WERI-Rb-1 (cell line): ENCODE results near the gene KPNA5.
"Not testable (repeated sequence)": the region's sequence is repeated elsewhere in the genome, so short reads cannot be mapped to it uniquely, and the experiment has no call there.

Source experiments
- DNase-seq: peaks from one replicate; pipeline ENCODE4 v3.0.0-alpha.2; 2020
- H3K27ac ChIP-seq: fragments of 250-450 bp; sonication (Bioruptor Pico); 2 replicates; pipeline ENCODE4 v1.5.1; 2020; ENCODE audit warnings: mild to moderate bottlenecking, moderate library complexity
- H3K27me3 ChIP-seq: fragments of 250-450 bp; sonication (Bioruptor Pico); 2 replicates; pipeline ENCODE4 v1.5.1; 2021; ENCODE audit warnings: mild to moderate bottlenecking, low read depth, moderate library complexity; ENCODE audit not compliant: insufficient read depth, severe bottlenecking
- H3K36me3 ChIP-seq: fragments of 250-450 bp; sonication (Bioruptor Pico); 2 replicates; pipeline ENCODE4 v1.5.1; 2020; ENCODE audit warnings: mild to moderate bottlenecking, moderate library complexity
- H3K4me3 ChIP-seq: 2 replicates; pipeline ENCODE4 v1.5.1; 2011; ENCODE audit warnings: low read depth, mild to moderate bottlenecking, control low read depth, low read length
- H3K9me3 ChIP-seq: fragments of 250-450 bp; sonication (Bioruptor Pico); 2 replicates; pipeline ENCODE4 v1.5.1; 2021; ENCODE audit warnings: mild to moderate bottlenecking, moderate library complexity; ENCODE audit not compliant: severe bottlenecking
- CTCF ChIP-seq: IDR thresholded peaks from 2 replicates; pipeline ENCODE4 v1.5.1; 2011; ENCODE audit warnings: low read depth, mild to moderate bottlenecking, control low read depth, inconsistent platforms, low read length

The KPNA5 gene

DNA sequence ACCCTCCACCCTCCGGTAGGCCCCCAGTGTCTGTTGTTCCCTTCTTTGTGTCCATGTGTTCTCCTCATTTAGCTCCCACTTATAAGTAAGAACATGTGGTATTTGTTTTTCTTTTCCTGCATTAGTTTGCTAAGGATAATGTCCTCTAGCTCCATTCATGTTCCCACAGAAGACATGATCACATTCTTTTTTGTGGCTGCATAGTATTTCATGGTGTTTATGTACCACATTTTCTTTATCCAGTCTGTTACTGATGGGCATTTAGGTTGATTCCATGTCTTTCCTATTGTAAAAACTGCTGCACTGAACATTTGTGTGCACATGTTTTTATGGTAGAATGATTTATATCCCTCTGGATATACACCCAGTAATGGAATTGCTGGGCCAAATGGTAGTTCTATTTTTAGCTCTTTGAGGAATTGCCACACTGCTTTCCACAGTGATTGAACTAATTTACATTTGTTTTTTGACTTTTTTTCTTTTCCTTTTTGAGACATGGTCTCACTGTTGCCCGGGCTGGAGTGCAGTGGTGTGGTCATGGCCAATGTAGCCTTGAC lies 4.5 kb downstream of the KPNA5 start:
- TF ChIP-seq CTCF = no peak
- Histone ChIP-seq H3K36me3 (peaks cover 8% of the 10 kb centered on the region), H3K27ac (no peak overlapping the region), H3K9me3 (no peaks in the 10 kb centered on the region), H3K27me3 (no peaks in the 10 kb centered on the region), H3K4me3 (no peak overlapping the region)
- DNase-seq = no peak

- not testable (repeated sequence) for H3K9me3 ChIP-seq, DNase-seq, H3K27me3 ChIP-seq
Observed at GRCh38 chr6:116686475-116687101, 5.6 kb downstream of the KPNA5 start.

GRCh38 chr6:116691154-116691553 lies 10.1 kb downstream of the KPNA5 start:
- DNase-seq = no peak
- H3K27me3 ChIP-seq = no peaks in the 10 kb centered on the region
- no peak for TF ChIP-seq CTCF
- peaks cover 24% of the 10 kb centered on the region for H3K36me3 ChIP-seq
- no peak overlapping the region for H3K4me3 ChIP-seq
- no peaks in the 10 kb centered on the region for H3K9me3 ChIP-seq
- H3K27ac ChIP-seq = no peak overlapping the region

More at GRCh38 chr6:116686475-116687101, 5.6 kb downstream of the KPNA5 start:
- H3K4me3 ChIP-seq, H3K27ac ChIP-seq: not testable (repeated sequence)
- peaks cover 15% of the 10 kb centered on the region for H3K36me3 ChIP-seq

DNA sequence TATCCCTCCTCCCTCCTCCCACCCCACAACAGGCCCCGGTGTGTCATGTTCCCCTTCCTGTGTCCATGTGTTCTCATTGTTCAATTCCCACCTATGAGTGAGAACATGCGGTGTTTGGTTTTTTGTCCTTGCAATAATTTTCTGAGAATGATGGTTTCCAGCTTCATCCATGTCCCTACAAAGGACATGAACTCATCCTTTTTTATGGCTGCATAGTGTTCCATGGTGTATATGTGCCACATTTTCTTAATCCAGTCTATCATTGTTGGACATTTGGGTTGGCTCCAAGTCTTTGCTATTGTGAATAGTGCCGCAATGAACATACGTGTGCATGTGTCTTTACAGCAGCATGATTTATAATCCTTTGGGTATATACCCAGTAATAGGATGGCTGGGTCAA lies 11.9 kb downstream of the KPNA5 start:
- not testable (repeated sequence) for H3K4me3 ChIP-seq, H3K27me3 ChIP-seq

DNA sequence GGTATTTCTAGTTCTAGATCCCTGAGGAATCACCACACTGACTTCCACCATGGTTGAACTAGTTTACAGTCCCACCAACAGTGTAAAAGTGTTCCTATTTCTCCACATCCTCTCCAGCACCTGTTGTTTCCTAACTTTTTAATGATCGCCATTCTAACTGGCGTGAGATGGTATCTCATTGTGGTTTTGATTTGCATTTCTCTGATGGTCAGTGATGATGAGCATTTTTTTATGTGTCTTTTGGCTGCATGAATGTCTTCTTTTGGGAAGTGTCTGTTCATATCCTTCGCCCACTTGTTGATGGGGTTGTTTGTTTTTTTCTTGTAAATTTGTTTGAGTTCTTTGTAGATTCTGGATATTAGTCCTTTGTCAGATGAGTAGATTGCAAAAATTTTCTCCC lies 12.3 kb downstream of the KPNA5 start:
- peaks cover 24% of the 10 kb centered on the region for H3K36me3 ChIP-seq
- not testable (repeated sequence) for H3K27me3 ChIP-seq, H3K27ac ChIP-seq, DNase-seq, H3K9me3 ChIP-seq, H3K4me3 ChIP-seq

More for the DNA sequence above, 11.9 kb downstream of the KPNA5 start:
- not testable (repeated sequence) for DNase-seq, H3K27ac ChIP-seq, H3K9me3 ChIP-seq
- peaks cover 24% of the 10 kb centered on the region for H3K36me3 ChIP-seq

GRCh38 chr6:116695401-116695800 lies 14.4 kb downstream of the KPNA5 start:
- no peak overlapping the region for H3K27ac ChIP-seq
- DNase-seq = no peak
- TF ChIP-seq CTCF = no peak
- H3K36me3 ChIP-seq = peaks cover 26% of the 10 kb centered on the region
- H3K9me3 ChIP-seq = no peaks in the 10 kb centered on the region
- H3K27me3 ChIP-seq = no peaks in the 10 kb centered on the region
- H3K4me3 ChIP-seq = no peak overlapping the region

DNA sequence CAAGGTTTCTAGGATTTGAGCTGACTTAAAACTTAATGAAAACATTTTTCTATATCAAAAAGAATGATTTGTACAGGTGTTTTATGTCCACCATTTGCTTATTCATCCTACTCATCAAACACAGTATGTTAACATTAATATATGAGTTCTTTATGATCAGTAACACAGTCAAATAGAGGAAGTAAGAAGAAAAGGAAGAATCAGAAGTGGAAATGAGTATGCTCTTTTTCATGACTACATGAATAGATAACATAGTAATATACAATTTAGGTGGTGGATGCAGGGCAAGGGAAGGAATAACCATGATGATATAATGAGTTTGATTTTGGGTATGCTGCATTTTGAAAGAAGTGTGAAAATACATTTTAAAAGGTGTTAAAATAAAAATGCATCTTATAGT lies 16.5 kb downstream of the KPNA5 start:
- Histone ChIP-seq H3K27me3 (no peaks in the 10 kb centered on the region), H3K27ac (no peak overlapping the region), H3K9me3 (no peaks in the 10 kb centered on the region), H3K36me3 (peaks cover 10% of the 10 kb centered on the region), H3K4me3 (no peak overlapping the region)
- DNase-seq = no peak
- no peak for TF ChIP-seq CTCF

DNA sequence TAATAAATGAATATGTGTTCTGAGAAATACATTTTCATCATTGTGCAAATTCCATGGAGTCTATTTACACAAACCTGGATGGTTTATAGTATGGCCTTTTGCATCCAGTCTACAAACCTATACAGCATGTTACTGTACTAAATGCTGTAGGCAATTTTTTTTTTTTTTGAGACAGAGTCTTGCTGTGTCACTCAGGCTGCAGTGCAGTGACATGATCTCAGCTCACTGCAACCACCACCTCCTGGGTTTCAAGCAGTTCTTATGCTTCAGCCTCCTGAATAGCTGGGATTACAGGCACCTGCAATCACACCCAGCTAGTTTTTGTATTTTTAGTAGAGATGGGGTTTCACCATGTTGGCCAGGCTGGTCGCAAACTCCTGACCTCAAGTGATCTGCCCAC lies 22.9 kb downstream of the KPNA5 start:
- not testable (repeated sequence) for H3K27me3 ChIP-seq, H3K9me3 ChIP-seq, DNase-seq, H3K27ac ChIP-seq, H3K4me3 ChIP-seq
- peaks cover 24% of the 10 kb centered on the region for H3K36me3 ChIP-seq
